HG03159 (cell line): ENCODE data around the gene GRAMD4.

Experiments
- ATAC-seq: cut with Tn5 transposase; IDR thresholded peaks from one replicate; pipeline ENCODE4 v1.9.1; 2021; ENCODE audit warnings: mild to moderate bottlenecking, moderate library complexity; ENCODE audit not compliant: unreplicated experiment

Gene GRAMD4

GRCh38 chr22:46666577-46667244 lies 46.5 kb downstream of the GRAMD4 start:
- ATAC-seq: no peak

GRCh38 chr22:46667245-46667623 lies 47.0 kb downstream of the GRAMD4 start:
- no peak for ATAC-seq

GRCh38 chr22:46668116-46668515 lies 47.9 kb downstream of the GRAMD4 start:
- no peak for ATAC-seq

GRCh38 chr22:46669201-46669600 lies 49.0 kb downstream of the GRAMD4 start:
- no peak for ATAC-seq

- ATAC-seq: no peak
Measured at GRCh38 chr22:46671824-46672432, 51.7 kb downstream of the GRAMD4 start.

GRCh38 chr22:46672731-46673130 lies 52.5 kb downstream of the GRAMD4 start:
- no peak for ATAC-seq

- no peak for ATAC-seq
Measured at GRCh38 chr22:46673205-46673604, 53.0 kb downstream of the GRAMD4 start.

- ATAC-seq: no peak
Measured at GRCh38 chr22:46673662-46674236, 53.6 kb downstream of the GRAMD4 start.

GRCh38 chr22:46674367-46674781 lies 54.2 kb downstream of the GRAMD4 start:
- ATAC-seq: no peak

GRCh38 chr22:46674906-46675305 lies 54.7 kb downstream of the GRAMD4 start:
- no peak for ATAC-seq

- ATAC-seq: no peak
Measured at GRCh38 chr22:46675479-46675878, 55.3 kb downstream of the GRAMD4 start.

- no peak for ATAC-seq
Measured at GRCh38 chr22:46675938-46676337, 55.8 kb downstream of the GRAMD4 start.

GRCh38 chr22:46676479-46676878 lies 56.3 kb downstream of the GRAMD4 start:
- ATAC-seq: no peak

- ATAC-seq: no peak
Measured at GRCh38 chr22:46676881-46677280, 56.7 kb downstream of the GRAMD4 start.

GRCh38 chr22:46677323-46678002 lies 57.3 kb downstream of the GRAMD4 start:
- ATAC-seq: no peak

GRCh38 chr22:46678003-46678657 lies 57.9 kb downstream of the GRAMD4 start:
- no peak for ATAC-seq

- no peak for ATAC-seq
Measured at GRCh38 chr22:46678785-46679700, 58.9 kb downstream of the GRAMD4 start.

- no peak for ATAC-seq
Measured at GRCh38 chr22:46679706-46680269, 59.6 kb downstream of the GRAMD4 start.

- no peak for ATAC-seq
Measured at GRCh38 chr22:46681010-46681409, 60.8 kb downstream of the GRAMD4 start.
